NCI-H82 treated with DMSO at 0.1 percent for 48 hours (cell line): ENCODE results near the gene IL1R2.

ENCODE experiments used
- DNase-seq: peaks from one replicate; lab custom pipeline; 2025; ENCODE audit not compliant: unreplicated experiment; lab: John Stamatoyannopoulos, UW

Gene IL1R2

GRCh38 chr2:102018823-102019445, 27.2 kb downstream of the IL1R2 start:
- DNase-seq = no peak

GRCh38 chr2:102020596-102021170, 28.9 kb downstream of the IL1R2 start:
- DNase-seq = peak; percentile 2

- no peak for DNase-seq
Observed at GRCh38 chr2:102021779-102022178, 30.0 kb downstream of the IL1R2 start.

- DNase-seq = no peak
Observed at GRCh38 chr2:102022884-102023539, 31.3 kb downstream of the IL1R2 start.

DNA sequence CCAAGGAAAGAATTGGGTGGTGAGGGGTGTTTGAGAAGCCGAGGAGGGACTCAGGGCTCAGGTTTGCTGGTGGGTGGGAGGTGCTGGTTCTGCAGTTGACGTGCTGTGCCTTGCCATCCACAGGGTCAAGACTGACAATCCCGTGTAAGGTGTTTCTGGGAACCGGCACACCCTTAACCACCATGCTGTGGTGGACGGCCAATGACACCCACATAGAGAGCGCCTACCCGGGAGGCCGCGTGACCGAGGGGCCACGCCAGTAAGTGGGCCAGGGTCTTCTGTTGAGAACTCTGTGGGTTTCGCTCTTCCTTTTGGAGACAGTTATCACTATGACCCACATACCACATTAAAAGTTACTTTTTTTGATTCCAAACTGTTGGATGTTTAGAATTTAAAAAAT, 32.6 kb downstream of the IL1R2 start:
- DNase-seq = no peak

DNA sequence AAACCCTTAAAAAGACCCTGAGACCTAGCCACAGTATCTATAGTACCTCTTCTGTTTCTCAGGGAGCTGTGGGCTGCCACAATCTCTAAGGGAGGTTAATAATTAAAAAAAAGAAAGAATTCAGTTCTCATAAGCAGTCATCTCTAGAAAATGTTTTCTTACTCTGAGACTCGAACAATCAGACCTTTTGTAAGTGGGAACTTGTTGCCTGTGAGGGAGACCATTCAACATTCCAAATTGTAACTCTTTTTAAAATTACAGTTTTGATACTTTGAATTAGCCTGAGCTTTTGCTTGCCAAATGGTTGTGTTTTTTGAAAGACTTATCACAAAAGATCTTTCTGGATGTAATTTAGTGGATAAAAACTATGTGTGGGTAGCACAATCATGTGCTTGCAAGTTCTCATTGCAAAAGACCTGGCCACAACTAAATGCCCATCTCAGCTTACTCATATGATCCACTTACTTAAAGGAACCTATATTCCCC, 33.3 kb downstream of the IL1R2 start:
- DNase-seq = no peak

GRCh38 chr2:102025583-102026267, 34.0 kb downstream of the IL1R2 start:
- DNase-seq = no peak

DNA sequence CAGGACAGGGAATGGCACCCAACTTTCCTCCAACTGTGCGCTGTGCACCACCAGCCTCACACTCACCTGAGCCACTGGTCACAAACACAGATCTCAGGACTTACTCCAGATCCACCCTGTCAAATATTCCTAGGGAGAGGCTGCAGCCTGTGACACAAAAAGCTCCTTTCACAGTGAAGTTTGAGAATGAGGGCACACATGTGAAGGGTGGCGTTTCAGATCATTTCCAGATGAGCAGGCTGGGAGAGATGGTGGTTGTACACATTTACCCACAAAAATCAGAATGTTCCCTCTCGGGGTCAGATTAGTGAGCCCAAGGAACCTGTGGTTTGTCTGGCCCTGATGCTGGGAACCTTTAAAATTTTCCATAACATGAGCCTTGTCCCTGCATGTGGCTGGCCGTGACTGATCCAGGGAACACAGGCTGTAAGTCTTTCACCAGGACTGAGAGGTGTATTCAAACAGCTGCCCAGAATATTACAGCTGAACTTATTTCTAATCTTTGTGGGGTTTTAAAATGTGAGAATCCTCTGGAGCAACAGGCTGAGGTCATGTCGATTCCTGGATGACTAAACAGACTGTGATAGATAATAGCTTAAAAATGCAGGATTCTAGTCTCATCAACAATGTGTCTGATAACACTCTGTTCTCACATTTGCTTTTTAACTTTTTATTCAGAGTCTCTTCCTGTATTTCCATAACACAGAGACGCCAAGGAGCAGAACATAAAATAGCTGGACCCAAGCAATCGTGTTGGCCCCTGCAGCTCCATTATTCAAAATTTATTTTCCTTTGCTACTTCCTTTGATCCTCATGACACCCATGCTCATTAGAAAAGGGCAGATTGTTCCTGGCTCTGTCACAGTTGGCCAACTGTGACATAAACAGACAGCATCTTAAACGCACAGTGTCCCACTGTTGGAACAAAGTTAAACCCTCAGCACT, 35.5 kb downstream of the IL1R2 start:
- no peak for DNase-seq

- DNase-seq = no peak
Observed at GRCh38 chr2:102028470-102028869, 36.7 kb downstream of the IL1R2 start.

DNA sequence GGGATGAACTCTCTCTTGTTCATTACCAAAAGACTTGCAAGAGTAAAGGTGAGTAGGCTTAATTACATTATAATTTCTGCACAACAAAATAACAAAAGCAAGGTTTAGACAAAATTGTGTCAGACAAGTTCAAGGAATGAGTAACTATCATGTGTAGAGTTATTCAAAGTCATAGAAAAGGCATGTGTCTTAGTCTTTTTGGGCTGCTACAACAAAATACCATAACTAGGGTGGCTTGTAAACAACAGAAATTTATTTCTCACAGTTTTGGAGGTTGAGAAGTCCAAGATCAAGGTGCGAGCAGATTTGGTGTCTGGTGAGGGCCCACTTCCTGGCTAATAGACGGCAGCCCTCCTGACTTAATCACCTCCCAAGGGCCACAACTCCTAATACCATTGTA, 37.6 kb downstream of the IL1R2 start:
- DNase-seq = no peak

DNA sequence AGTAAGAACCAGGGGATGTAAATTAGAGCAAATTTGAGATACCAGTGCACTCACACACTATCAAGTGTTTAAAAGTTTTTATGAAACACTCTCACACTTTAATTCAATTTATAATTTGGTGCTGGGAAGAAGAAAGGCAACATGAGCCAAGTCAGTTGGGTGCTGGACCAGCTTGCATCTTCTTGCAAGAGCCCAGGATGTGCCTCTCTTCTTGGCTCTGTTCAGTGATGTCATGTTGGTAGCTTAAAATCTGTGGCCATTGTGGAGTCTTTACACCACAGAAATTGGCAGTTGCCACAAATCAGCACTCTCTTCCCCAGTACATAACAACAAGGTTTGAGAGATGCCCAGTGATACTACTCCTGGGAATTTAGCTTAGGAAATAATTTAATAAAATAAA, 38.2 kb downstream of the IL1R2 start:
- DNase-seq = no peak

GRCh38 chr2:102030502-102030854, 38.7 kb downstream of the IL1R2 start:
- DNase-seq = no peak

DNA sequence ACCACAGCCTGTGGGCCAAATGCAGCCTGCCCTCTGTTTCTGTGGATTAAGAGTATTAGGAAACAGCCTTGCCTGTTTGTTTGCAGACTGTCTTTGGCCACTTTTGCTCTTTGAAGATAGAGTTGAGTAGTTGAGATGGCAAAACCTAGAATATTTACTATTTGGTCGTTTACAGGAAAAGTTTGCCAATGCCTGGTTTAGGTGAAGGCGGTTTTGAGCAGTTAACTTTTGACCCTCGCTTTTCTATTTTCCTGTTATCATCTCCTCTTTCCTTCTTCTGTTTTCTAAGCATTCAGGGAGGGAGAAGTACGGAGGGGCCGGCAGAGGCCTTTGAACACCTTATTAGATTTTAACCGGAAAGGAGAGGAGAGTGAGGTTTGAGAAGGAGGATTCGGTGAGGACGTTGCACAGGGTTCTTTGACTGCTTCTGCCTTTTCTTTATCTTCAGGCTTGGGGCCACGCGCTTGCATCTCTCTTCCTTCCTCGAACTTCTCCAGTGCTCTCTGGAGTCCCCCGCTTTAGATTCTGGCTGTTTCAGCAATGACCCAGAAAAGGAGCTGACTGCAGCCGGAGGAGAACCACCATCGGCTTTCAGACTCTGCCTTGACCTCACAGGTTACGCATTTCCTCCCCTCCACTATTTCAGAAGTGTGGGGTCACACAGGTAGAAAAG, 39.2 kb downstream of the IL1R2 start:
- no peak for DNase-seq

DNA sequence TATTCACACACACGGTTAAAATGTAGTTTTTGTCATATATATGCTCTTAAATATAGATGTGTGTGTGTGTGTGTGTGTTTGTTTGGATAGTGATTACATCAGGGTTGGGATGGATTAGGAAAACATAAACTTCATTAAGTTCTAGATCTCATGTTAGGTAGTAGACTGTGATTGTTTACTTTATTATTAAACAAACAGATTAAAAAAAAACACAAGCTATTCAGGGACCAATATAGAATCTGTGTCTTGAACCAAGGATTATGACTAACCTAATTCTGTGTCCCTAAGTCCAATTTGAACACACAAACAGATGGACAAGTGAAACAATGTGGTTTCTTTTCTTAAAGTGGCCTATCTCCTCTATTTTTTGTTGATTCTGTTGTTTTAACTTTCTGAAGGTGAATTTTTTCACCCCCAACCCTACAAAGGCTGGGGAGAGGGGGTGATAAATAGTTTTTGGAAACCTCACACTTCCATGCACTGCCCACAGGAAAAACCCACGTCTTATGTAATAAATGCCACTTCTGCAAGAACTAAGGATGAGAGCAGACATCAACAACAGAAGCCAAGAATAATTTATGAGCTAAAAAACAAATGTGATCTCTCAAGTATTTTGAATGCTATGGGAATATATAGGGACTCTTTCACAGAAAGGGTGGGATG, 40.7 kb downstream of the IL1R2 start:
- DNase-seq = no peak

DNA sequence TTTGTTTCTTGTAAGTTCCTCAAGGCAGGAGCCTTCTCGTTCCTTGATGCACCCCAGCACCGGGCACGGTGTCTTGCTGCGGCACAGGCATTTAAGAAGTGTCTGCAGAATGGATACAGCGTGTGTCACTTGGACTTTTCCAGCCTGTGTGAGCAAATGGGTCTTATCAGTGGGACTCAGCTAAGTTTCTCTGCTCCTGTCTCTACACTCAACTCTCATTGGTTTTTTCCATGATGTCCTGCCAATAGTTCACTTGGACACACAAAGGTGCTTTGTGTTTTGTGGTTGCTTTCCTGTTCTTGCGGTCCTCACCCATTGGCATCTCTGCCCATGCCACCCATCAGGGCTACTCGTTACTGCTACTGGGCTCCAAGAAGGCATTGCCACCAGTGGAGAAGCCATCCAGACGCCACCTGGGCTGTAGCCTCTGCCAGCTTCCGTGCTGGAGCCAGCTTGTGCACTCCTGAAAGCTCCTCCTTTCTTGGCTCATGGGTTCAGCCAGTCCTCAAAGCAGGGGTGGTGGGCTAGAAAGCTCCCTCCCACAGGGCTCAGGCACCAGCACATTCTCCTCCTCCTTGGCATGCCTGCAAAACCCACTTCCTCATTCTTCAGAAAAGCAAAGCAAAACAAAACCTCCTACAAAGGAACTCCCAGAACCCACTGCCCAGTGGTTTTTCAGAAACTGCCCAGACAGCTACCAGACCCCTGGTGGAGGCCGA, 41.4 kb downstream of the IL1R2 start:
- no peak for DNase-seq

DNA sequence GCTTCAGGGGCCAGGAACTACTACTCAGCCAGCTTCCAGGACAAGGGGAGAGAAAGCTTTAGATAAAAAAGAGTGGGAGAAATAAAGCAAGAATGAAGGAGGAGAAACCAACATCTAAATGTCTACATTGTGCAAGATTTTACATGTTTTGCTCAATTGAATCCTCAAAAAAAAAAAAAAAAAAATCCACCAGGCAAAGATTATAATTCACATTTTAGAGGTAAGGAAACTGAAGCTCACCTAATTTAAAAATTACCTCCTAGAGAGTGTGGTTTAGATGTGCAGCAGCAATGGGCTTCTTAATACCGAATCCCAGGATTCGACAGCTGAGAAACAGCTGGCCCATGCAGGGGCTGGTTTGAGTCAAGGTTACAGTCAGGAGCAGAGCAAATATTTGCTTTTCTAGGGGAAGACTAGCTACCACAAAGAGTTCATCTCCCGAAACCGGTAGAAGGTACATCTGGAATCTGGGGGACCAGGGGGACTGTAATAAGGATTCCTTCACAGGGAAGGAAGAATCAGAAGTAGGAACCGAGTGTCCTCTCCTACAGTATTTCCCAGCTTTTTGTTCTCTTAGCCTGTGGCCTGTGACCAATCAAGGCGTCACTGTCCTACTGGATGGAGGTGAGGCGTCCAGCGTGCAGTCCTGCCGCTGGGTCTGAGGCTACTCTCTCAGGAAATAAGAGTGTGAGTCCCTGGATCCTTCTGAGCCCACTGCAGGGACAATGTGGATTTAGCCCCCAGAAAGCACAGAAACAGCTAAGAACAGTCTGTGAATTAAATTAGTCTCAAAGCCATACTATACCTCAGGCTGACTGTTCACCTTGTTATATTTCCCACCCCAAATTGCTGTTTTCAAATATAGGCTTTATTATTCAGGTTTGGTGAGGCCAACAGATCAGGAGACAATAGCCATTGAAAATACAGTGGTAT, 42.3 kb downstream of the IL1R2 start:
- DNase-seq = no peak

- no peak for DNase-seq
Observed at GRCh38 chr2:102034683-102035548, 43.2 kb downstream of the IL1R2 start.
